SK-MEL-5 (cell line): ENCODE data around the gene WNT9A. TPM values are rescaled to one million over a fixed set of nuclear protein-coding genes. Genes with fewer than 3 reads are reported as not detected.

Experiments
- DNase-seq: peaks from one replicate; pipeline ENCODE4 v3.0.0-alpha.2; 2016; ENCODE audit warnings: low read depth, low spot score
- in situ Hi-C: cut with HindIII; loops from 2 replicates; pipeline ENCODE4 v1.10.0; 2016; ENCODE audit warnings: low sequenced_read_pairs, high pct_unique_total_duplicates, low pct_unique_long_range_greater_than_20kb
- total RNA-seq: library from RNA; depleted of rRNA; stranded (reverse); fragments of >200 nt; shearing (Covaris generic); gene quantifications from 2 replicates; pipeline ENCODE4 v1.2.3, GENCODE V29; 2014

The WNT9A gene
- total RNA-seq, 1 experiment from 2014 or later, result not detected

- no peak for DNase-seq
- in situ Hi-C loops, result no loop called here
Measured at GRCh38 chr1:227896710-227897655, 50.7 kb downstream of the WNT9A start.

GRCh38 chr1:227895828-227896685, 51.7 kb downstream of the WNT9A start:
- in situ Hi-C loops, result no loop called here
- peak; percentile 39 for DNase-seq

DNA sequence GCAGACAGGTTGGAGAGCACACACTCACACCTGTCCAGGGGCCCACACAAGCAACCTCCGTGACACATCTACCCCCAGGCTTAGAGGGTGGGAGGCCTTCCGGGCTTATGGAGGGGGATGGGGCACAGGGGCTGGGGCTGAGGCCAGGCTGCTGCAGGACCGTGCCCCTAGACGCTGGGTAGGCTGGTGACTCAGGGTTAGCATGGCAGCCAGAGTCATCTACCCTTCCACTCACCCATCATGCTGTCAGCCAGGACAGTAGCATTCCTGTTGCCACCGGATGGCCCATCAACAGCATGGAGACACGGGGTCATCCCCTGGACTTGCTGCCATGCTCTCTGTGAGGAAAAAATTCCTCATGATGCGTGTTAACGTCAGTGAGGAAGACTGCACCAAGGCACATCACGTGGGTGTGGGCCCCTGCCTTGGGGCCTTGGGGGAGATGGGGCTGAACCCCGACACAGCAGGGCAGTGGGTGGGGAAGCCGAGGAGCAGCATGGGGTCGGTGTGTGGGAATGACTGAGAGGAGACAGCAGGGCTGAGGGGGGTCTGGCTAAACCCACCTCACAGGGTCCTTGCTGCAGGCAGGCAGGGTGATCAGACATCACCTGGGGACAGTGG, 52.8 kb downstream of the WNT9A start:
- in situ Hi-C loops, result no loop called here
- no peak for DNase-seq

- DNase-seq, result no peak
Measured at GRCh38 chr1:227893949-227894721, 53.6 kb downstream of the WNT9A start.

GRCh38 chr1:227893300-227893948, 54.3 kb downstream of the WNT9A start:
- in situ Hi-C loops, result no loop called here
- no peak for DNase-seq

More at GRCh38 chr1:227893949-227894721, 53.6 kb downstream of the WNT9A start:
- in situ Hi-C loops, result no loop called here

GRCh38 chr1:227892489-227893299, 55.0 kb downstream of the WNT9A start:
- no peak for DNase-seq
- in situ Hi-C loops, result no loop called here

DNA sequence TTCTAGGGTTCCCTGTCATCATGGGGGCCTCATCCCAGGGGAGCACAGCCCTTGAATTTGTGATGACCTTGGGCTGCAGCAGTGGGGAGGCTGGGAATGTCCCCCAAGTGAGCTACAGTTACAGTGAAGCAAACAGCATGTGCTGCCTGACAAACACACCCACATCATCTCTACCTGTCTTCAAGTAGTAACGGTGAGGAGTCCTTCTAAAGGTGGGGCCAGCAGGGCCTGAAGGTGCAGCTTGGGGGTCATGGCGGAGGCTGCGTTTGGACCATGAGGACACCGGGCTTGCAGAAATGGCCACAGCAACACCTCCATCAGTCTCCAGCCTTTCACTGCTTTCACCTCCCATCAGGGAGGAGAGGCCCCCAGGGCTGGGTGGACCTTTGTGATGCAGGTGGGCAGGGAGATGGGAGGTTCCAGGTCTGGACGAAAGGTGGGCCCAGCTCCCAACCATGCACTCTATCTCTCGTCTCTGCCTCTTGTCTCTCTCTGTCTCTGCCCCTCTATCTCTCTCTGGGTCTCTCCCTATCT, 55.7 kb downstream of the WNT9A start:
- DNase-seq, result no peak
- in situ Hi-C loops, result no loop called here

GRCh38 chr1:227891223-227891954, 56.3 kb downstream of the WNT9A start:
- DNase-seq, result no peak
- in situ Hi-C loops, result no loop called here

DNA sequence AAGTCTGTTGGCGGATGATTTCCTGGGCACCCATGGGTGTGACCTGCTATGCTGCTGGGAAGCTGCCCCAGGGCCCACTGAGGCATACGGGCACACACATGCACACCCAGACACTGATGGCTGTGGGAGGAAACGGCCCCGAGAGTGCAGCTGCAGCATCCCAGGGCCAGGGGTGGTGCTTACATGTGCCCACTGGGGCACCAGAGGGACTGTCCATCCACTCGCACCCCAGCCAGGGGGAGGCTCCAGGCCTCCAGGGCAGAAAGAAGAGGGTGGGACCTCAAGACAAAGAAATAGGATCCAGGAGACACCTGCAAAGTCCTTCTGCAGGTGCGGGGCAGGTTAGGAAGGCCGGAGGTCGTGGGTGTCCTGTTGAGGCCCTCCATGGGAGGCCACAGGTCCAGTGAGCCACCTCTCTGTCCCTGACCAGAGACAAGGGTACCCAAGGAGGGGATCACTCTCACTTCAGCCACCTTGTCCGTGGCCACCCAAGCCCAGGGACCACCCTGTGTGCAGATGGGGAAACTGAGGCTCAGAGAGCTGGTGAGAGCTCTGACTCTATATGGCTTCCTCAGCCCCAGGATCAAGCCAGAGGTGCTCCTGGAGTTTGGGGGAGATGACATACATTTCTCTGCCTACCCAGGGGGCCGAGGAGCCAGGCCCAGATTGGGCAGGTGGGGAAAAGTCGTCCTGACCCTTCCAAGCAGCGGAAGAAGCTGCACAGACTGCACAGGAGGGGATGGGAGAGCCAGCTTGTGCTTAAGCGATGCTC, 57.1 kb downstream of the WNT9A start:
- in situ Hi-C loops, result no loop called here
- DNase-seq, result no peak

DNA sequence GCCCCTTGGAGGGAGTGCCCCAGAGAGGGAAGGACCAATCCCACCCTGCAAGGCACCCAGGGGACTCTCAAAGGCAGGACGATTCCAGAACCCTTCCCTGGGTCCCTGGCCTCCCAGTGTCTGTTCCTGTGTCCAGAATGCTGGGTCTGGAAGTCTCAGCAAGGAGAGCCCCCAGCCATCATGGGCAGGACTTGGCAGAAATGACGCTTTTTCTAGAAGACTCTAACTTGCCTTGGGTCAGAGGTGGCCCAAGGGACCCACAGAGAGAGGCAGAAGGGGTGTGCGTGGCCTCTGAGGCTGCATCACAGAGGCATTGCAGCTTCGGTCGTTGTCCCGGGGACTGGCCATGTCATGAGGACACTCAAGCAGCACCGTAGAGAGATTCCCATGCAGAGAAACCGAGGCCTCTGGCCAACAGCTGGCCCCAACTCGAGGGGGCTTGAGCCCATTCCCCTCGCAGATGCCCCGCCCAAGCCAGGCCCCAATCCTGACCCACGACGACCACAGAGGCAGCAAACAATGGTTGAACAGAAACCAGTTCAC, 57.8 kb downstream of the WNT9A start:
- in situ Hi-C loops, result no loop called here
- DNase-seq, result no peak

DNA sequence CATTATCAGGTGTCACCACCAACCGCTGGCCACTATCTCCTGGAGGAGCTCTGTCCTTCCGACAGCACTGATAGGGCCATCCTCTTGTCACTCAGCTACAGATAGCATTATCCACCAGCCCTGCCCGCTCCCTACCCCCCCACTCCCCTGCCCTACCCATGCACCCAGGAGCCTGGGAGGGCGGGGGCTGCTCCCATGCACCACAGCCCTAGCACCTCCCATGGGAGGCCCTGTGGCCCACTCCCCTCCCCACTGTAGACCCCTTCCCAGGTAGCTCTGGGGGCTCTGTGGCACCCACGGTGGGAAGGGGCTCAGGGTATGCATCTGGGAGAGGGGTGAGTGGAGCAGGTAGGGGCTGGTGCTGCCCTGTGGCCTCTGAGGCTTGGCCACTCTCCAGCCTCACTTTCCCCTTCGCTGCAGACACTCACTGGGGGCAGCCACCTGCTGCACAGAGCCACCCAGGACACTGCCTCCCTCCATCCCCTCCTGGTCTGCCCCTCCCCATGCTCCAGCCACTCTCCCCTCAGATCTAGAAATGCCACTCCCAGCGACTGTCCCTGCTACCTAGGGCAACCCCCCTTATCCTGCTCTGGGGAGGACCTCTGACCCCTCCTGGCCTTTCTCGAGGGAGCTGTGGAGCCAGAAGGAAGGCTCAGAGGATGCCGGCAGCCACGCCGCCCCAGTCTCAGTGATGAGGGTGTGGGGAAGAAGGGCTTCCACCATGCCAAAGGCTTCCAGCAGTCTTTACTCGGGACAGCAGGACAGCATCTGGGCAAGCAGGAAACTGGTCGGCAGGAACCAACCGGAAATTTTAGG, 58.5 kb downstream of the WNT9A start:
- no peak for DNase-seq
- in situ Hi-C loops, result no loop called here

- in situ Hi-C loops, result no loop called here
- DNase-seq, result no peak
Measured at GRCh38 chr1:227888404-227889046, 59.2 kb downstream of the WNT9A start.

DNA sequence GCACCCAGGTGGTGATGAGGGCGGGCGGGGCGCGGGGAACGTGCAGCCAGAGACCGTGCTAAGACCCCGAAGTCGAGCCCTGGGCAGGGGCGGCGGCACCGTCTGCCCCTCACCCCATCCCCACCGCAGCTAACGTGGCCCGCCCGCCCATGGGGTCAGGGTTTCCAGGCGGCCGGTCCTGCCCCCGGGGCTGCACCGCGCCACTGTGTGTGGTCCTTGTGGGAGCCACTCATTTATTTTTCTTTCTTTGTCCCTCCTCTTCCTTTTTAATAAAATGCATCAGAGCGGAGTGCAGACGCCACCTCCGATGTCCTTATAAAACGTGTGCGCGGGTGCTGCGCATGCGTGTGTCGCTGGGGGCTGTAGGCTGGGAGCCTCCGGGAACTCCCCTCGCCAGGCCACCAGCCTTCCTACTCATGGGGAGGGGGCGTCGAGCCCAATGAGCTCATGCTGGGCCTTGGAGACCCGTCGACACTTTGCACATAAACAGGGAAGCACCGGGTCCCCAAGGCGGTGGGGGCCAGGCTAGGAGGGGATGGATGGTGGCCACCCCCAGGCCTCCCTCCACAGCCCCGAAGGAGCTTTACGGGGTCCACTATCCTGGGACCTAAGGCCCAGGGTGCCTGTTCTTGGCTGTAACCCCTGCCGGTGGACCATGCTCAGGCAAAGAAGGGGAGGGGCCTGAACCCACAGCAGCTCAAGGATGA, 59.9 kb downstream of the WNT9A start:
- in situ Hi-C loops, result no loop called here
- DNase-seq, result no peak
